GM04504 (cell line): ENCODE results near the gene MFAP2.

Experiments
- DNase-seq: peaks from one replicate; pipeline ENCODE4 v3.0.0-alpha.2; 2012; ENCODE audit warnings: low read depth

Gene MFAP2

DNA sequence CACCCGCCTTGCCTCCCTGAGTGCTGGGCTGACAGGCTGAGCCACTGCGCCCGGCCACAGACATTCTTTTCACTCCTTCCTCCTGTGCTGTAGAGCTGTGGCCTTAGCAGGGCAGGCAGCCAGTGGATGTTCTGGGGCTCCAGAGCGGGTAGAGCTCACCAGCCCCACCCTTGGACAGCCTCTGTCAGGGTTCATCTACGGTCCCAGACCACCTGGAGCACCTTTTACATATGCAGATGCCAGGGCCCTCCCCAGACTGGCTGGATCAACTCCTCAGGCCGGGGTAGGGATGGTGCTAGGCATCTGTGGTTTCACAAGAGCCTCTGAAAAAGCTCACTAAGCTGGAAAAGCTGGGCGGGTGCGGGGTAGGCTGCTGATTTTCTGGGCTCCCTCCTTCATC, 26.7 kb upstream of the MFAP2 start:
- DNase-seq = no peak

DNA sequence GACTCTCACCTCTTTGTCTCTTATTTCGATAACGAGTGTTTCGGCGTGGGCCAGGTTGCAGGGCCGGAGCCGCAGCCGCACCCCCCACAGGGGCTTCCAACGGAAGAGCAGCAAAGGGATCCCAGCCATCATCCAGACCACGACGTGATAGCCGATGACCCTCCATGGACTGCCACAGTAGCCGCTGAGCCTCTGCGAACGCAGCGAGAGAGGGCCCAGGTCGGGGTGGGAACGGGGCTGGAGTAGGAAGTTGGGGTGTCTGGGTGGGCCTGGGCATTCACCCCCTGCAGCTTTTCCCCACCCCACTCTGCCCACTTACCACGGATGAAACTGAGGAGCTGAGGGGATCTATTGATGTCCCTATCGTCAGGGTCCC, 24.9 kb upstream of the MFAP2 start:
- DNase-seq = no peak

DNA sequence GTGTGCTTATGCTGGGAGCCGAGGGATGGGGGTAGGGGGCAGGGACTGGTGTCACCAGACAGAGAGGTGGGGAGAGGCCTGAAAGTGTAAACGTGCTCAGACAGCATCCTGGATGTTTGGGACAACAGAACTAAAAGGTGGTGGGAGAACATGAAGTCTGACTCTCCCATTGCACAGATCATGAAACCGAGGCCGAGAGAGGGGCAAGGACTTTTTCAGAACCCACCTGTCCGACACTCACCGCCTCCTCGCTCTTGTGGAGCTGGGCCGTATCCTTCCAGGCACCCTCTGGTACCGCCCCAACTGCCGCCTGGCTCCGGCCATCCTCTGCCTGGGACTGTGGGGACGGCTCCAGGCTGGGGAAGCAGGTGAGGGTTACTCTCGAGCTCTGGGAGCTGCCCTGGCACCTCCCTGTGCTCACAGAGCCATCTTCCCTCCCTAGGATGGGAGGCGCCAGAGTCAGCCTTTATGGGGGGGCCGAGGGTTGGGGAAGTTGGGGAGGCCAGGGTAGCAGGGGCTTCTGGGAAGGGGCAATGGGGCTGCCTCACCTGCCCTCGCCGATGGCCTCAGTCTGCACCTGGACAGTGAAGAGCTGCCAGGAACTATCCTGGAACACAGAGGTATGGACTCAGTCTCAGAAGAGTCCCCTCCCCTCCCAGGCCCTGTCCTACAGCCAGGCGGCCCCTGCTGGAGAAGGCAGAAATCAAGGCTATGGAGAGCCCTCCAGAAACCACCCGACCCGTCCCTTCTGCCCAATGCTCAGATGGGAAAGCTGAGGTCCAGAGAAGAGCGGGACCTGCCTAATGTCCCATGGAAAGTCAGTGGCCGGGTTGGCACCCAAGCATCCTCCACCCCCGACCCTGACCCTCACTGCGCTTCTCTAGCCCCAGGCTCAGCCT, 24.3 kb upstream of the MFAP2 start:
- DNase-seq = no peak

DNA sequence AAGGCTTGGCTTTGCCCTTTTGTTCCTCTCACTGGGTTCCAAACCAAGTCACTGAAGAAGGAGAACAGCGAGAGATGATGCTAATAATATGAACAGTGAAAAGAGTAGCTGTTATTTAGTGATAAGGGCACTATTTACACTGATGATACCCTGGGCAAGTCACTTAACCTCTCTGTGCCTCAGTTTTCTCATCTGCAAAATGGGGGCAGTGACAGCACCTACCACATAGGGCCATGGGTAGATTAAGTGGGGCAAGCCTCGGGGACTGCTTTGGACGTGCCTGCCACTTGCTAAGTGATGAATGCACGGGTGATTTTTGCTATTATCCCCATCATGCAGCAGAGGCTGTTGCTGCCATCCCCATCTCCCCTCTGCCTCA, 22.1 kb upstream of the MFAP2 start:
- no peak for DNase-seq

DNA sequence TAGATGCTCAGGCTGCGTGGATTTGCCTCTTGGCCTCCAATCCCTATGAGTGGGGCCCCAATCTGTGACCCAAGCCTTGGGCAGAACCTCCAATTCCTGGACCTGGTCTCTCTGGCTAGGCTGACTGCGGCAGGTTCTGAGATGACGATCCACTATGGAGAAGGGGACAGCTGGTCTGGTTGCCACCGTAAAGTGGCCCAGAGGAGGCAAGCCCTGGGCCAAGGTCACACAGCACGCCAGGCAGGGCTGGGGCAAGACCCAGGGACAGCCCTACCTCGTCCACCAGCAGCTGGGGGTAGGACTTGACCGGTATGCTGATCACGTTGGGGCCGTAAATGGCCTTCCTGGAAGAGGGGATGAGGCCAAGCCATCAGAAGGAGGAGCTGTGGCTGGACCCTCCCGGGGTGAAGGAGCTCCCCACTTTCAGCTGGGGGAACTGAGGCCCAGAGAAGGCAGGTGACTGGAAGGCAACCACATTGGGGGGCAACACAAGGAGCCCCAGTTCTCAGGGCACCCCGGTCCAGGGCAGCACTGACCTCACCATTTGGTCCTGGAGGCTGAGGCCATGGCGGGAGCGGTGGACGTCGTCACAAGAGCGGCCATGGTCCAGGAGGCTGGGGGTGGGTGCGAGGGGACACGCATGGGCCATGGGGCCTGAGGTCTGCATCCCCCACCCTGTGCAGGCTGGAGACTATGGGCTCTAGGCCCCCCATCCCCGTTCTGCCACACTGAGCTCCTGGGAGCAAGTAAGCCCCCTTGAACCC, 21.5 kb upstream of the MFAP2 start:
- no peak for DNase-seq

DNA sequence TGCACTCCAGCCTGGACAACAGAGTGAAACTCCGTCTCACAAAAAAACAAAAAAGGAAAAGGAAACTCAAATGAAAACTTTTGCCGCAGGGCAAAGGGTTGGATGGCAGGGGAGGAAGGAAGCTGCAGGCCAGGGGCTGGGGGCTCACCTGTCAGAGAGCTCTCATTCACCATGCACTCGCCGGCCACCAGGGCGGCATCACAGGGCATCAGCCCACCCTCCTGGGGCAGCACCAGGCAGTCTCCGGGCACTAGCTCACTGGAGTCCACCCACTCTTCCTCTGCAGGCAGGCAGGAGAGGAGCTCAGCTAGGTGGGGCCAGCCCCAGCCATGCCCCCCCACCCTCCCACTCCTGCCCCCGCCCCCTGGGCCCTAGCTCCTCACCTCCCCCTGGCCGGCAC, 19.4 kb upstream of the MFAP2 start:
- no peak for DNase-seq

DNA sequence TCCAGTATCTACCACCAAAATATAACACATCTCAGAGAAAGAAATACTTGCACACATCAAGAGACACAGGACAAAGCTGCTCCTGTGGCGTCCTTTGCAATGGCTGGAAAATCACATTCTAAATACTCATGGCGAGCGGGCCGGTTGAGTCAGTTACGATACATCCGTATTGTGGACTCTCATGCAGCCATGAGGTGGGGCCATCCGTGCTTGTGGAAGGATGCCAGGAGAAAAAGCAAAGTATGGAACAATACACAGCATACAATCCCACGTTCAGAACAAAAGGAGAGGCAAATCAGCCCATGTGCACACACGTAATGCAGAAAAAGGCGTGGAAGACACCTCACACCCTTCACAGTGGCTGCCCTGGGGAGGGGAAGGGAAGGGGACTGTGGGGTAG, 18.2 kb upstream of the MFAP2 start:
- DNase-seq = no peak

DNA sequence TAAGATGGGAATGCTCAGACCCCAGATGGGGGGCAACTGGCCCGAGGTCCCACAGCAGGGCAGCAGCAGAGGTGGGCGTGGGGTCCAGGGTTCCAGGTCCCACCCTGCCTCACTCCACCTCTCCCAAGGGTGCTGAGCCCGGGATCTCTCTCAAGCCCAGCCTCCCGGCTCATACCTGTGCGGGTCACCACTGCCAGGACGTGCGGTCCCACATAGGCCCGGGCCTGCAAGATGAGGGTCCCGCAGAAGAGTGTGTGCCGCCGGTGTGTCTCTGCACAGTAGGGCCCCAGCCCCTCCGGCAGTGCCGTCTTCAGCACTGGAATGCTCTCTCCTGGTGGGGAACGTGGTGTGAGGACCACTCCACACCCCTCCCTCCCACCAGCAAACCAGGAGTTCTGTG, 16.4 kb upstream of the MFAP2 start:
- no peak for DNase-seq

DNA sequence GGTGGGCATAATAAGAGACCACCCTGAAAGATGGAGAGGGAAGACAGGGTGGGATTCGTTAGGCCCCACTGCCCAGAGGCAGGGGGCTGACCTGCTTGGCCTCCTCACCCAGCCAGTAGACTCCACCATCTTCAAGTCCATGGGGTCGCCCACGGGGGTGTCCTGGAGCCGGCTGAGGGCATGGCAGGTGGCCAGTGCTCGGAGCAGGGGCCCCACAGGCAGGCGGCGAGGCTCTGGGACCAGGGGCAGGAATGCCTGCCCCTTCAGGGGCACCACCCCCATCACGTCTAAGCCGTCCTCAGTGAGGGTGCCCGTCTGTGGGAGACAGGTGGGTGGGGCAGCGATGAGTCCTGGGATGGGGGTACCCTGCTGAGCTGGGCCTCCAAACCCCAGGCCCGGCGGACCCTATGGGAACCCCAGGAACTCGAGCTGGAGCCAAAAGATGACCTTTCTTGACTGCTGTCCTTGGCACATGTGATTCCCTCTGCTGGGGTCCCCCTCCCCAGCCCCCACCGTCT, 13.2 kb upstream of the MFAP2 start:
- DNase-seq = no peak

DNA sequence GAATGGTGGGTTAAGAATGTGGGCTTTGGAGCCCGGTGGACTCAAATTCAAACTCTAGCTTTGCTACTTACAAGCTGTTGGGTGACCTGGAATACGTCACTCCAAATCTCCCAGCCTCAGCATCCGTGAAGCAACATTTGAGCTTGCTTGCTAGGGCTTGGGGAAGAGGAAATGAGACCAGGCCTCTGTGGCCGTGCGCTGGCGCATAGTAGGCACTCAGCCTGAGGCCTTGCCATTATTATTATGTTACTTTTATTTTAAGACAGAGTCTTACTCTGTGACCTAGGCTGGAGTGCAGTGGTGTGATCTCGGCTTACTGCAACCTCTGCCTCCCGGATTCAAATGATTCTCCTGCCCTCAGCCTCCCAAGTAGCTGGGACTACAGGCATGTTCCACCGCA, 12.3 kb upstream of the MFAP2 start:
- no peak for DNase-seq

DNA sequence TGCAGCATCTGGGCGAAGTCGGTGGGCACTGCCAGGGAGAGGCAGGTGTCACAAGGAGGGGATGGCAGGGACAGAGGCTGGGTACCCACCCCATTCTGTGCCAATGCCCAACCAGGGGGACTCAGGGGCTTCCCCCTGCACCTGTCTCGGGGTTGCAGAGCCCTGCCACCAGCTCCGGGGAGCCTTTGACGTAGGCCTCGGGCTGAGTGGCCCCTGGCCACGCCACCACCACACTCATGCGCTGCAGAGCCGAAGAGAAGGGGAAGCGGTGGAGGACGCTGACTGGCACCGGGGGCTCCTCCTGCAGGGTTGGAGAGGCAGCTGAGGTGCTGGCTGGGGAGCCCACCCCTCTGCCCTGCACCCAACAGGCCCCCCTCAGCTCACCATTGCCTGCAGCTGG, 11.7 kb upstream of the MFAP2 start:
- no peak for DNase-seq

DNA sequence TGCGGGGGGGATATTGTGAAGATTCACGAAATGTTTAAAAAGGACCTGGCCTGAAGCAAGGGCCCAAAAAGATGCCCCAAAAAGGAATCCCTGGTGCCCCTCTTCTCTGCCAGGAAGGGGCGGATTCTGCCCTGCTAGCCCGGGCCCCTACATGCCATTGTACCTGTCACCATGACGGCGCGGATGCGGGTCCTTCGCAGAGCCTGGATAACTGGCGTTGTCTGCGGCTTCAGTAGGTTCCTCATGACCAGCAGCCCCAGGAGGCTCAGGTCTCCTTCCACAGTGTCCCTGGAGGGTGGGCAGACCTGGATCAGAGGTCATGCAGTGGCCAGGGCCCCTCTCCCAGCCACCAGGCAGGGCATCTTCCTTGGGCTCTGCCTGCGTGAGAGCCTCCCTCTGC, 11.2 kb upstream of the MFAP2 start:
- DNase-seq = no peak

DNA sequence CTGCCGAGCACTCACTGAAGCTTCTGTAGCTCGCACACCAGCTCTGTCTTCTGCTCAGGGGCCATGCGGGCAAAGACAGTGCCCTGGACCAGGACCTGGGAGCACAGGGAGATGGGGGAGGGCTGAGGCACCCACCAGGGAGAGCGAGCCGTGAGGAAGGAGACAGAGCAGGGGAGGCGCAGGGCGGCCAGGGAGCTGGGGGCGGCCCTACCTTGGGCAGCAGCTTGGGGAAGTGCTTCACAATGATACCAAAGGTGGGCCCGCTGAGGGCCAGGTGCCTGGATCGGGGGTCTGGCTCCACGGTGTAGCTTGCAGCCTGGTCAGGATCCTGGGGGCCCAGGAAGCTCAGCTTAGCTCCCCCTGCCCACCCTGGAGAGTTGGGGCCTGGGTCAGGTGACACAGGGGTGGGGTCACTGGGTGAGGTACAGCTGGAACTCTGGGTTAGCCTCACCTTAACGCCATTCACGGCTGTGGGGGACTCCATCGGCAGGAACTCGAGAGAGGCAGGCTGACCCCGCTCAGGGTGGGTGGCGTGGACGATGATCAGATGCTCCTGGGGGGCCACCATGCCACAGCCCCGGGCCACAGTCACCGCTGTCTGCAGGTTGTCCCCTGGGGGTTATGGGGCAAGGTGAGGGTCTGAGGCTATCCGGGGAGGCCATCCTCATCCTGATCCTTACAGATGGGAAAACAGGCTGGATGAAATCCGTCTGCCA, 9.4 kb upstream of the MFAP2 start:
- DNase-seq = no peak

DNA sequence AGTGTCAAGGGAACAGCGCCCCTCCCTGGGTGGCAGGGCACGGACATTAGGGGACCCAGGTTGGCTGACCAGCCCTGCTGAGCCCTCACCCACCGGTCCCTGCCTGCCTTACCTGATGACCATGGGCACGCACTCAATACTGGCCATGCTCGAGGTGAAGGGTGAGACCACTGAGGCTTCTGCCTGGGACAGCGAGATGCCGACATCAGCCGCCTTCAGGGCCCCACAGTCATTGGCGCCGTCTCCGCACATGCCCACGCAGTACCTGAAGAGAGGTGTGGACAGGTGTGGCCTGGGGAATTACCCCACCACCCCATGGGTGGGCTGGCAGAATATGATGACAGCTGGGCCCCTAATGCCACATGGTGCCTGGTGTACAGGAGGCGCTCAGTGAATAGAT, 7.8 kb upstream of the MFAP2 start:
- no peak for DNase-seq

DNA sequence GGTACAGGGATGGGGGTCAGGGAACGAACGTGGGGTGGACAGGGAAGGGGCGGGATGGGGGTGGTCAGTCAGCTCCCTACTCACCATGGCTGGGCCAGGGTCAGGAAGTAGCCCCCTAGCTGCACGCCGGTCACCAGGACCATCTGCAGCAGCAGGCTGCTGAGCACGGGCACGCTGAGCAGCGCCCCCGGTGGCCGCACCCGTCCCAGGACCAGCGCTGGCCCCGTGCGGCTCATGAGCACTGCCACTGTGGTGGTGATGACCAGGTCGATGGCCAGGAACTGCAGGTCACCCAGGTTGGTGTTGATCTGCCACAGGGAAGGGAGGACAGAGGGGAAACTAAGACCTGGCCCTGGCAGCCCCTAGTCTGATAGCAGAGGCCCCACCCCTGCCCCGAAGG, 6.5 kb upstream of the MFAP2 start:
- DNase-seq = no peak

DNA sequence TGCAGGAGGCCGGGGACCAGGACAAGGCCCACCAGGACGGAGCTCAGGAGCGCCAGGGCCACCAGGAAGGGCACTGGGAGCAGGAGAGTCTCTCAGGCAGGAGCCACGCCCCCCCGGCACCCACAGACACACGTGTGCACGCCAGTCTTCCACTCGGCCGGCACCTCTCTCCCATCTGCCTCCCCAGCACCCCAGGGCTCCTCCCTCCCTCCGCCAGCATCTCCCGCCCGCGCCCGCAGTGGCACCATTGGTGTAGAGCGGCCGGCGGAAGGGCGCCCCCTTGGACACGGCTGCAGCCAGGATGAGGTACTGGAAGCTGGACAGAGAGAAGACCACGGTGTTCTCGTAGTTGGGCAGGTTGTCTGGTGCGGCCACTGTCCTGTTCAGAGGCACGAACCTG, 6.1 kb upstream of the MFAP2 start:
- DNase-seq = no peak

DNA sequence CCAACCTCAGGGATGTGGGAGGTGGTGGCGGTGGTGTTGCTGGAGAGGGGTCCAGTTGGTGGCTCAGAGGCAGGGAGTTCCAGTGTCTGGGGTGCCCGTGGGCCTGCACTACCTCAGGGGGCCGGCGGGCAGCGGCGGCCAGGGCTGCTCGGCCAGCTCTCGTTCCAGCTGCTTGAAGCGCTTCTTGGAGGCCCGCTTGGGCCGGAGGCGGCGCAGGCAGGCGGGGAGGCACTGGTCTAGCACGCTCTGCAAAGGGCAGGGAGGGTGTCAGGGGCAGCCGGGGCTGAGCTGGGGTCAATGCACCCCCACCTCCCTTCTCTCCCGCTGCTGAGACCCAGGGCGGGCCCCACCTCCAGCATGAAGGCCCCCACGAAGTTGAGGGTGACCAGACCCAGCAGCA, 5.7 kb upstream of the MFAP2 start:
- no peak for DNase-seq

DNA sequence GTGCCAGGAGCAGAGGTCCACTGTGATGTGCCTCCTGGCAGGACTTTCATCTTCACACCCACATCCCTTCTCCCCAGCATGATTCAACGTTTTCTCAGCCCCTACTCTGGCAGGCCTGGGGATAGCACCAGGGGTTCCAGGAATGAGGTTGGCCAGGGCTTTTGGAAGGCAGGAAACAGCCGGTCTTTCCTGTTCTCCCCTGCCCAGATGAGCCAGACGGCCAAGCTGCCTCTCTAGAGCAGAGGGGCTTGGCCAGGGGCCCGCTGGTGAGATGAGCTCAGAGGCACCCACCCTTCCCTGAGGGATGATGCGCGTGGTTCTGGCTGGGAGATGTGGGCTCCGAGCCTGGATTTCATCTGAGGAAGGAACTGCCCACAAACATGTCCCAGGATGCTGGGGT, 4.3 kb upstream of the MFAP2 start:
- DNase-seq = peak; percentile 88

DNA sequence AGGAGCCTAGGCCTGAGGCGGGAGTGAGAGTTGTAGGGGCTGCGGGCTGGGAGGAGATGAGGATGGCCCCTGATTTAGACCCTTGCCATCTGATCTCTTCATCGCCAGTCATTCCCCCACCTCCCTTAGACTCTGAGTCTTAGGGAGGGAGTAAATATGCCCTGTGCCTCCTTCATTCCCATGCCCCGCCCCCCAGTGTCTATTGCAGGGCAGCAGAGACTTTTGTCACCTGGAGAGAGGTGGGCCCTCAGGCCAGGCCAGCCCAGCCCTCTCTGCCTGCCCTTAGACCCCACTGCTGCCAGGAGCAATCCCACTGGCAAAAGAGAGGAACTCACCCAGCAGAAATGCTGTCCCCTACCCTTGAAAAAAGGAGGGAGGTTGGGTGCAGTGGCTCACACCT, 3.2 kb upstream of the MFAP2 start:
- DNase-seq = no peak

DNA sequence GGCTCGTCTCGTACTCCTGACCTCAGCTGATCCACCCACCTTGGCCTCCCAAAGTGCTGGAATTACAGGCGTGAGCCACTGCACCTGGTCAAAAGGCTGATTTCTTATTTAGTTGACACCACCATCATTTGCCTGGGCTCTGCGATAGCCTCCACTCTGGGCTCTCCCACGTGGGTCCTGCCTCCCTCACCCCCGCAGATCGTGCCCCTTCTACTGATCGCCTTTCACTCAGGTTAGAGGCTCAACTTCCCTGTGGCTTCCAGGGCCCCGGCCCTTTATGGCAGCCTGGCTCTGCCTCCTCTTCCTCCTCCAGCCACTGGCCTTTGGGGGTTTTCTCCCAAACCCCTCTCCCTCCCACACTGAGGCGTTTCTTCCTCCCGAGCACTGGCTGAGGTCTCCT, 2.5 kb upstream of the MFAP2 start:
- no peak for DNase-seq

DNA sequence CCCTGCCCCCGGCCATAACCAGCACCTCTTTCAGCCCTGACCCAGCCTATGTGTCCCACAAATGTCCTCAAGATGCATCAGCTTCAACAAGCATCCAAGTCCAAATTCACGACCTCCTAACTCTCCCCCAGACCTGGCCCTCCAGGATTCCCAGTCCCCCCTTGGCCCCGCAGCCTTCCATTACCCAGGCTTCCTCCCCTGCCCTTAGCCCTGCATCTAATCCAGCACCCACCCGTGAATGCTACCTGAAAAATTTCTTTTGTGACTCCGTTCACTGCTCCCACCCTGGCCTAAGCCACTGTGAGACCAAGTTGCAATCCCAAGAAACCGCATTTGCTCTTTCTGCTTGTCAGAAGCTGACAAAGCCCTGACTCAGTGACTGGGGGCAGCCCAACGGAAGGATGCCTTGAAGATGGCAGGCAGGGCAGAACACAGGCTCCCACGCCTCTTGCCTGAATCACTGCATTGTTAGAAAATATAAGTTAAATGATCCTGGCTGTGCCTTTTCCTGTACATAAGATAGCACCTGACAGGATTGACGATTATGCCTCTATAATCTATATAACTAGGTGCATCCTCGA, 939 bp upstream of the MFAP2 start:
- peak; percentile 79 for DNase-seq
